ENCODE results near the gene ANO10. TPM values are rescaled to one million over a fixed set of nuclear protein-coding genes. Genes with fewer than 3 reads are reported as not detected.
"Not testable (repeated sequence)": the region's sequence is repeated elsewhere in the genome, so short reads cannot be mapped to it uniquely, and the experiment has no call there.

ANO10 gene
- total RNA-seq, 3 donors from 2014 or later, result 3.1 to 4.8 (median 4.7) TPM

DNA sequence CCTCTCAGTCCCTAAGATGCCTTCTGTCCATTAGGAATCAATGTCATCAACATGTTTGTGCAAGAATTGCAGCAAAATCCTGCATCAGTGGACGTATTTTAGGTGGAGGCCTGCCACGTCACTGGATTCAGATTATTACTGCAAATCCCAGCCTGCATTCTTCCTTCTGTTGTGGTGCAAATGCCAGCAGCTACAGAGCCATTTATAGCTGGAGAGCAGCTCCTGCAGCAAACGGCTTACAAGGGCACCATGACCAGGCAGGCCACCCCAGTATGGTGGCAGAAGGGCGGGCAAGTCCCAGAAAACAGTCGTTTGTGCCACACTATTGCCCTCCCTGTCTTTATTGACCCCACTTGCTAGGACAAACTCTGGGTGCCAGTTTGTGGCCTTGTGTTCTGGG, 260.7 kb downstream of the ANO10 start:
- Mint-ChIP-seq H3K4me3 (no peak overlapping the region), H3K36me3 (ENCODE audit: insufficient read depth) (no peaks in the 10 kb centered on the region), H3K4me1 (ENCODE audit: low read depth) (no peaks in the 10 kb centered on the region), H3K9me3 (peaks cover 10% of the 10 kb centered on the region), H3K27me3 (ENCODE audit: low read depth) (no peaks in the 10 kb centered on the region)
- no peak for ATAC-seq
- DNase-seq, result no peak

GRCh38 chr3:43356033-43356432, 265.8 kb downstream of the ANO10 start:
- peaks cover 34% of the 10 kb centered on the region for H3K36me3 Mint-ChIP-seq (ENCODE audit: insufficient read depth)

GRCh38 chr3:43353923-43354670, 267.7 kb downstream of the ANO10 start:
- peaks cover 48% of the 10 kb centered on the region for H3K36me3 Mint-ChIP-seq (ENCODE audit: insufficient read depth)
- peaks cover 56% of the 10 kb centered on the region for H3K9me3 Mint-ChIP-seq
- no peaks in the 10 kb centered on the region for H3K27me3 Mint-ChIP-seq (ENCODE audit: low read depth)
- peaks cover 7% of the 10 kb centered on the region for H3K4me1 Mint-ChIP-seq (ENCODE audit: low read depth)
- no peak for DNase-seq
- H3K4me3 Mint-ChIP-seq, result no peak overlapping the region
- ATAC-seq, result no peak

More at GRCh38 chr3:43356033-43356432, 265.8 kb downstream of the ANO10 start:
- not testable (repeated sequence) for H3K27me3 Mint-ChIP-seq (ENCODE audit: low read depth); H3K4me1 Mint-ChIP-seq (ENCODE audit: low read depth); ATAC-seq; DNase-seq; H3K4me3 Mint-ChIP-seq
- peaks cover 55% of the 10 kb centered on the region for H3K9me3 Mint-ChIP-seq

- Mint-ChIP-seq H3K4me1 (ENCODE audit: low read depth) (peaks cover 14% of the 10 kb centered on the region), H3K36me3 (ENCODE audit: insufficient read depth) (peaks cover 55% of the 10 kb centered on the region), H3K27me3 (ENCODE audit: low read depth) (no peaks in the 10 kb centered on the region), H3K9me3 (peaks cover 56% of the 10 kb centered on the region), H3K4me3 (no peak overlapping the region)
- ATAC-seq, result no peak
- DNase-seq, result no peak
Observed at GRCh38 chr3:43353393-43353792, 268.4 kb downstream of the ANO10 start.

GRCh38 chr3:43349716-43350115, 272.1 kb downstream of the ANO10 start:
- no peaks in the 10 kb centered on the region for H3K27me3 Mint-ChIP-seq (ENCODE audit: low read depth)
- peaks cover 78% of the 10 kb centered on the region for H3K36me3 Mint-ChIP-seq (ENCODE audit: insufficient read depth)
- ATAC-seq (no peak), DNase-seq (no peak)
- H3K4me3 Mint-ChIP-seq, result no peak overlapping the region
- peaks cover 35% of the 10 kb centered on the region for H3K9me3 Mint-ChIP-seq
- H3K4me1 Mint-ChIP-seq (ENCODE audit: low read depth), result peaks cover 48% of the 10 kb centered on the region

DNA sequence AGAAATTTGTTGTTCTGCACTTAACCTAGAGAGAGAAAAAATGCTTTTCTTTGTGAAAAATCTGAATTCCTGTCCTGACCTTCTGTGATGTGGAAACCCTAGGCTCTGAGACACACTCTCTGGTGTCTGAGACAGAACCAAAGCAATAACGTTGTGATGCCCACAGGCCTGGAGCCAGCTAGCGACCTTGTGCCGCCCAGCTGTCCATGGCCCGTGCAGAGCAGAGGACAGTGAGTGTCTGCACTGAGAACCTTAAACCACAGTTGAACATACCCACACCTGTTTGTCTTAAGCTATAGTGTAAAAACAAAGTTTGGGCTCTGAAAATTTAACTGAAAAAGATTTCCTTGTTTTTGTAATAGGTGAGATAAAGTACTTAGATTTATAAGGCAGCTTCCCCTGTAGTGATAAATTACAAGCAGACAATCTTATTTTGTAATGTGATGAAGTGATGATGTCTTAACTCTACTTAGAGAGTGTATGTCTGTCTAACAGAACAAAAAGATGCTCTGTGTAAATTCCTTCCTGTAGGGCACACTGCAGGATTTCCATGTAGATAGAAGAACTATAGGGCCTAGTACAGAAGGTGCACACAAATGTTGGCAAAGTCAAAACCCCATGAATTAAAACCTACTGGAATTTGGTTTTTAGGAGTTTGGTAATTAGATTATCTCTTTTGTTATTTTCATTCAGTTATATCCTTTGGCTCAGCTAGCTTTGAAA, 272.8 kb downstream of the ANO10 start:
- H3K9me3 Mint-ChIP-seq, result peaks cover 28% of the 10 kb centered on the region
- ATAC-seq, result no peak
- H3K27me3 Mint-ChIP-seq (ENCODE audit: low read depth), result no peaks in the 10 kb centered on the region
- no peak for DNase-seq
- peaks cover 77% of the 10 kb centered on the region for H3K36me3 Mint-ChIP-seq (ENCODE audit: insufficient read depth)
- H3K4me3 Mint-ChIP-seq, result no peak overlapping the region
- H3K4me1 Mint-ChIP-seq (ENCODE audit: low read depth), result peaks cover 54% of the 10 kb centered on the region

DNA sequence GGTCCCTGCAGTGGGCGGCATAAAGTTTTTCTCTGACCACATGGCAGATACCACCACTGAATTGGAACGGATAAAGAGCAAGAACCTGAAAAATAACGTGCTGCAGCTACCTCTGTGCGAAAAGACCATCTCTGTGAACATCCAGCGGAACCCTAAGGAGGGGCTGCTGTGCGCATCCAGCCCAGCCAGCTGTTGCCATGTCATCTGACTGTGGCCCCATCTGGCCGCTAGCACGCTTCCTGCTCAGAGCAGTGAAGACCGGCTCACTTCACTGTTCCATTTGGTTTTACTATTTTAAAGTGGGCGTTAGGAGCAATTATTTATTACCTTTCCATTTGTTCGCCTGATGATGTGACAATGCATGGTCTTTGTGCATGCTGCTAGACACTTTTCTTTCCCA, 273.5 kb downstream of the ANO10 start:
- peaks cover 61% of the 10 kb centered on the region for H3K4me1 Mint-ChIP-seq (ENCODE audit: low read depth)
- no peaks in the 10 kb centered on the region for H3K27me3 Mint-ChIP-seq (ENCODE audit: low read depth)
- ATAC-seq, result no peak
- H3K36me3 Mint-ChIP-seq (ENCODE audit: insufficient read depth), result peaks cover 77% of the 10 kb centered on the region
- DNase-seq, result no peak
- no peak overlapping the region for H3K4me3 Mint-ChIP-seq
- peaks cover 23% of the 10 kb centered on the region for H3K9me3 Mint-ChIP-seq

GRCh38 chr3:43347774-43348173, 274.0 kb downstream of the ANO10 start:
- H3K36me3 Mint-ChIP-seq (ENCODE audit: insufficient read depth), result peaks cover 76% of the 10 kb centered on the region
- H3K4me1 Mint-ChIP-seq (ENCODE audit: low read depth), result peaks cover 66% of the 10 kb centered on the region
- peaks cover 18% of the 10 kb centered on the region for H3K9me3 Mint-ChIP-seq
- no peak overlapping the region for H3K4me3 Mint-ChIP-seq
- no peaks in the 10 kb centered on the region for H3K27me3 Mint-ChIP-seq (ENCODE audit: low read depth)
- DNase-seq (no peak), ATAC-seq (no peak)

DNA sequence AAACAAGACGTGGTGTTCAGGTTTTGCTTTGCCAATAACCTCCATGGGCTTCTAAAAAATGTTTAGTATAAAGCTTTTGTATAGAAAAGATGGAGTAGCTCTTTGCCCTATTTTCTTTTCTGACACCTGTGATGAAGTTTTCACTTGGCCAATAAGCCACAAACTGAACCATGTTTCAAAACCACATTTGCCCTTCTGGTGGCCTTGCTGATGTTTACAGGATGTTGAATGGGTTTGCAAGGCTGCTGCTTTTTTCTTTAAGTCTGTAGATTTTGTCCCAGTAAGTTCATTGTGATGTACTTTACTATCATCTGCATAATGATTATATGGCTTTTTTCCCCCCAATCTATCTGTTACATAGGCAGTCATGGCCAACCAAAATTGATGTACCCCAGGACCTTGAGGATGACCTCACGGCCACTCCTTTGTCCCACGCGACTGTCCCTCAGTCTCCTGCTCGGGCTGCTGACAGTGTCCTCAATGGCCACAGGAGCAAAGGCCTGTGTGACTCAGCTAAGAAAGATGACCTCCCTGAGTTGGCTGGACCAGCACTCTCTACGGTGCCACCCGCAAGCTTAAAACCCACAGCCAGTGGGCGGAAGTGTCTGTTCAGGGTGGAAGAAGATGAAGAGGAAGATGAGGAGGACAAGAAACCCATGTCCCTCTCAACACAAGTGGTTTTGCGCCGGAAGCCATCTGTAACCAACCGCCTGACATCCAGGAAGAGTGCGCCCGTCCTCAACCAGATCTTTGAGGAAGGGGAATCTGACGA, 274.6 kb downstream of the ANO10 start:
- ATAC-seq, result peak; percentile 41 to 43
- Mint-ChIP-seq H3K9me3 (peaks cover 12% of the 10 kb centered on the region), H3K36me3 (ENCODE audit: insufficient read depth) (peaks cover 76% of the 10 kb centered on the region), H3K4me1 (ENCODE audit: low read depth) (peaks cover 73% of the 10 kb centered on the region), H3K4me3 (peak overlapping the region; percentile 35), H3K27me3 (ENCODE audit: low read depth) (no peaks in the 10 kb centered on the region)
- no peak for DNase-seq

- Mint-ChIP-seq H3K9me3 (no peaks in the 10 kb centered on the region), H3K4me1 (ENCODE audit: low read depth) (peaks cover 76% of the 10 kb centered on the region), H3K36me3 (ENCODE audit: insufficient read depth) (peaks cover 65% of the 10 kb centered on the region), H3K27me3 (ENCODE audit: low read depth) (no peaks in the 10 kb centered on the region), H3K4me3 (no peak overlapping the region)
- ATAC-seq (peak; percentile 59 to 76), DNase-seq (no peak)
Observed at GRCh38 chr3:43345877-43346276, 275.9 kb downstream of the ANO10 start.

DNA sequence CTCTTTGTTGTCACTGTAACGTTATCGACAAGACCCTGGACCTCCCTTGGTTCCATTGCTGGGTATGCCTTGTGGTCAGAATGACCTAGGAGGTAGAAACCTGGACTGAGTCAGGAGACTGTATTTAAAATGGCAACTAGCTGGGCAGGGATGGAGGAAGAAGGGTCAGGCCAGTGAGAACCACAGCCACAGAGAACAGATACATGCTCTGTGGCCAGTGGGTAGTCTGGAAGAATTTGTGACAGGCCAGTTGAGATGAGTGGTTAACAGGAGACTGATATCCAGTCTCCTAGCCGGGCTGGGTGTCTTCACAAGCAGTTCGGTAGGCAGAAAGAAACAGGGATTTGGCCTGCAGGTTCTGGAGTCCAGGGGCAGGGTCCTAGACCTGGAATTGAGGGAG, 276.6 kb downstream of the ANO10 start:
- no peak for ATAC-seq
- H3K27me3 Mint-ChIP-seq (ENCODE audit: low read depth), result no peaks in the 10 kb centered on the region
- H3K4me1 Mint-ChIP-seq (ENCODE audit: low read depth), result peaks cover 79% of the 10 kb centered on the region
- peaks cover 65% of the 10 kb centered on the region for H3K36me3 Mint-ChIP-seq (ENCODE audit: insufficient read depth)
- H3K9me3 Mint-ChIP-seq, result no peaks in the 10 kb centered on the region
- no peak for DNase-seq
- no peak overlapping the region for H3K4me3 Mint-ChIP-seq

- no peak for ATAC-seq
- Mint-ChIP-seq H3K36me3 (ENCODE audit: insufficient read depth) (peaks cover 65% of the 10 kb centered on the region), H3K4me1 (ENCODE audit: low read depth) (peaks cover 78% of the 10 kb centered on the region), H3K27me3 (ENCODE audit: low read depth) (no peaks in the 10 kb centered on the region), H3K4me3 (no peak overlapping the region), H3K9me3 (no peaks in the 10 kb centered on the region)
- no peak for DNase-seq
Observed at GRCh38 chr3:43344520-43344919, 277.3 kb downstream of the ANO10 start.

DNA sequence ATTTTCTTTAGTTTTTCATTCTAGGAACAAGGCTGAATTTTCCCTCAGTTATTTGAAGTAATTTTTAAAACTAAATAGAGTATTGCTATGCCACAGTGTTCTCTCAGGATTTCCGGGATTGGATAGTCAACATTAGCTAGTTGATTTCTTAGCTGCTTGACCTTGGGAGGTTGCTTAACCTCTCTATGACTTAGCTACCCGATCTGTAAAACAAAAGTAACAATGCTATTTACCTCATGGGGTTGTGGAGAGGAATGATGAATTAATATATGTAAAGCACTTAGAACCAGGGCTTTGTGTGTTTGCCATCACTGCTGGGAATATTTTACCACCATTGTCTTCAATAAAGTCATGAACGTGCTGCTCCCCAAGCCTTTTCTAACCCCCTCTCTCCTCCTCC, 278.0 kb downstream of the ANO10 start:
- H3K4me3 Mint-ChIP-seq, result no peak overlapping the region
- H3K27me3 Mint-ChIP-seq (ENCODE audit: low read depth), result no peaks in the 10 kb centered on the region
- DNase-seq (no peak), ATAC-seq (no peak)
- H3K4me1 Mint-ChIP-seq (ENCODE audit: low read depth), result peaks cover 71% of the 10 kb centered on the region
- H3K9me3 Mint-ChIP-seq, result peaks cover 1% of the 10 kb centered on the region
- peaks cover 65% of the 10 kb centered on the region for H3K36me3 Mint-ChIP-seq (ENCODE audit: insufficient read depth)

- peaks cover 65% of the 10 kb centered on the region for H3K36me3 Mint-ChIP-seq (ENCODE audit: insufficient read depth)
- H3K9me3 Mint-ChIP-seq, result peaks cover 7% of the 10 kb centered on the region
- no peaks in the 10 kb centered on the region for H3K27me3 Mint-ChIP-seq (ENCODE audit: low read depth)
- ATAC-seq (no peak), DNase-seq (no peak)
- H3K4me1 Mint-ChIP-seq (ENCODE audit: low read depth), result peaks cover 65% of the 10 kb centered on the region
- H3K4me3 Mint-ChIP-seq, result no peak overlapping the region
Observed at GRCh38 chr3:43343185-43343584, 278.6 kb downstream of the ANO10 start.

Data from activated T-cell treated with anti-CD3 and anti-CD28 coated beads, Interleukin-2, amount 50 U/mL, for 4 hours (primary cell).